ENCODE results near the gene CELSR1.
"Not testable (repeated sequence)": the region's sequence is repeated elsewhere in the genome, so short reads cannot be mapped to it uniquely, and the experiment has no call there.

Gene CELSR1

DNA sequence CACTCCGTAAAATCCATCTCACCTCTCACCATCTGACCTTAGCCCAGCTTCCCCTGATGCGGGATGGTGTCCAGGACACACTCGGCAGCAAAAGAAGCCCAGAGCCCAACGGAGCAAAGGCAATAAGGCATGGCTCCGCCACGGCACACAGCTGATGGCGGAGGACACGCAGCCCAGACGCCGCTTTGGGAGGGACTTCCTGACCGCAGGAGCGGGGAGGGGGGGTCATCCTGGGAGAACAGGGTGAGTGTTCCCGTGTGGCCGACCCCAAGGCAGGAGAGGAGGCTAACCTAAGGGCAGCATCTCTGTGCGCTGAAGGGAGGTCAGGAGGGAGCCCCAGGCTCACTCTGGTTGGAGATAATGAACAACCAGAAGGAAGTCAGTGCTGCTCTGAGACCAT, 130.6 kb downstream of the CELSR1 start:
- DNase-seq (ENCODE audit: low read depth in 2 of 3, low spot score in 1 of 3) = no peak

GRCh38 chr22:46406349-46406748, 131.1 kb downstream of the CELSR1 start:
- no peak for DNase-seq (ENCODE audit: low read depth in 2 of 3, low spot score in 1 of 3)

DNA sequence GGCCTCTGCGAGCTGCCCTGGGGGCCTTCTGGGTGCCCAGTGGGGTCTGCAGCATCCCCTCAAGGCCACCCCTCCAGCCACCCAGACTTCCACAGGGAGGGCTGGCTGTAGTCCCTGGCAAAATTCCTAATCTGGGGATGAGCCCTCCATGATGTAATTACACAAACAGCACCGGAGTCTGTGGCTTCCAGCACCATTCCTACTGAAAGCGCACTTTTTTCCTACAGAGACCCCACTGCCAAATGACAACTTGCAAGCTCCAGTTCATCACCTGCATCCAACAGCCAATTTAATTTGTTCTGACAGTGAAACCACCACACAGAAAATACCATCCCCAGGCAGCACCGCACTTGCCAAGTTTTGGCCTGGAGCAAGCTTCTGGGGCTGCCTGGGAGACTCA, 131.5 kb downstream of the CELSR1 start:
- DNase-seq (ENCODE audit: low read depth in 2 of 3, low spot score in 1 of 3) = no peak

- not testable (repeated sequence) for DNase-seq (ENCODE audit: low read depth in 2 of 3, low spot score in 1 of 3)
These were observed 133.5 kb downstream of the CELSR1 start for GRCh38 chr22:46403880-46404279.

GRCh38 chr22:46402505-46402904, 134.9 kb downstream of the CELSR1 start:
- DNase-seq (ENCODE audit: low read depth in 2 of 3, low spot score in 1 of 3) = no peak

- DNase-seq (ENCODE audit: low read depth in 2 of 3, low spot score in 1 of 3) = no peak
These were observed 136.1 kb downstream of the CELSR1 start for GRCh38 chr22:46401370-46401769.

DNA sequence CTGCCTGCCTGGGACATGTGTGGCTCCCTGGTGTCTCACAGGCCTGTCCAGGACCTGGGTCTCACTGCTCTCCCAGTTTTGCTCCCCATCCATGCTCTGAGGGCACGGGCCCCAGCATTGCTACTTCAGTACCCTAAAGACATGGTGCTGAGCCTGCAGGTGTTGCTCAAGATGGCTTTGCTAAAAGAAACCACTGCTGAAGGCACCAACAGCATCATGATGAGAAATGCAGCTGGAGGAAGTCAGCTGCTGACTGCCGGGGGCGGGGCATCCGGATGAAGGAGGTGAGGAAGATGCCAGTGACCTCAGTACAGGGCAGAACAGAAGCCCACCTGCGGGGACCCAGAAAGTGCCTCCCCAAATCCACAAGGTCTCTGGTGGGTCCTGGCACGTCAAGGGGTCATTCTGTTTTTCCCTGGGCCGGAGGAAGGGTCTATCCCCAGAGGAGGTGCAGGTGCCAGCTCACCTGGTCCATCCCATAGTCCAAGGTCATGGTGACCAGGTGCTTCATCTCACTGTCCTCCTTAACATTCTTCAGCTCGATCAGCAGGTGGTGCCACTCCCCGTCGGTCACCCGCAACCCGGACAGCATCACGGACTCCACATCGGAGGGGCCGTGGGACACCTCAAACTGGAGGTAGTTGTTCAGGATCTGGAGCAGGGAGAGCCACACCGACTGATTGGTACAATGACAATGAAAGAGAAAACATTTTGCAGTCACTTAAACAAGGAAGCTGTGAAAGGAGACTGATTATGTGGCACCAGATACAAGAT, 138.0 kb downstream of the CELSR1 start:
- no peak for DNase-seq (ENCODE audit: low read depth in 2 of 3, low spot score in 1 of 3)

GRCh38 chr22:46397951-46398350, 139.5 kb downstream of the CELSR1 start:
- DNase-seq (ENCODE audit: low read depth in 2 of 3, low spot score in 1 of 3) = no peak

- DNase-seq (ENCODE audit: low read depth in 2 of 3, low spot score in 1 of 3) = no peak
These were observed 139.9 kb downstream of the CELSR1 start for GRCh38 chr22:46397514-46397913.

- not testable (repeated sequence) for DNase-seq (ENCODE audit: low read depth in 2 of 3, low spot score in 1 of 3)
These were observed 140.4 kb downstream of the CELSR1 start for GRCh38 chr22:46397049-46397448.

GRCh38 chr22:46395145-46395544, 142.3 kb downstream of the CELSR1 start:
- no peak for DNase-seq (ENCODE audit: low read depth in 2 of 3, low spot score in 1 of 3)

- DNase-seq (ENCODE audit: low read depth in 2 of 3, low spot score in 1 of 3) = no peak
These were observed 142.8 kb downstream of the CELSR1 start for GRCh38 chr22:46394622-46395021.

- DNase-seq (ENCODE audit: low read depth in 2 of 3, low spot score in 1 of 3) = no peak
These were observed 143.5 kb downstream of the CELSR1 start for GRCh38 chr22:46393873-46394272.

- DNase-seq (ENCODE audit: low read depth in 2 of 3, low spot score in 1 of 3) = no peak
These were observed 145.1 kb downstream of the CELSR1 start for GRCh38 chr22:46392137-46392844.

DNA sequence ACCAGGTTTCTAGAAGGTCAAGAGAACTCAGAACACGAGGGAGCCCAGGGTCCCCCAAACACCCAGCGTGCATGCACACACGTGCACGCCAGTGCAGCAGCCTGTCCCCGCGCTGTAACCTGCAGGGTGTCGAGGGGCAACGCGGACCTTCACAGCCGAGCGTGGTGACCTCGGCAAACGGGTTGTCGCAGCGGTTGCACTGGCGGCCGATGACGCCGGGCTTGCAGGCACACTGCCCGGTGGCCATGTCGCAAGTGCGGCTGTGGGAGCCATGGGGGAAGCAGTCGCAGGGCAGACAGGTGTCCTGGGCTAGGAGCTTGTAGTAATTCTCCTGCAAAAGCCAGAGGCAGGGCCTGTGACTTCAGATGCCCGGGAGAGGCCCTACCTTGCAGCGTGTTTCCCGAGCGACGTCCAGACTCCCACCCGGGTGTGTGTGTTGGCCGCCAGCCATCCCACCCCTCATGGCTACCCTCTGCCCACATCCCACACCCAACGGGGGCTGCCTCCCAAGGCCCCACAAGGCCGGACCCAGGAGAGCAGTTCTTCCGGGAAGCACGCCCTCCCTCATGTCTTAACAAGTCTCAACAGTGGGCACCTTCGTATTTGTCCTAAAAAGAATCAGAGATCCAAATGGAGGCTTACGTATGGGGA, 145.8 kb downstream of the CELSR1 start:
- DNase-seq (ENCODE audit: low read depth in 2 of 3, low spot score in 1 of 3) = no peak

DNA sequence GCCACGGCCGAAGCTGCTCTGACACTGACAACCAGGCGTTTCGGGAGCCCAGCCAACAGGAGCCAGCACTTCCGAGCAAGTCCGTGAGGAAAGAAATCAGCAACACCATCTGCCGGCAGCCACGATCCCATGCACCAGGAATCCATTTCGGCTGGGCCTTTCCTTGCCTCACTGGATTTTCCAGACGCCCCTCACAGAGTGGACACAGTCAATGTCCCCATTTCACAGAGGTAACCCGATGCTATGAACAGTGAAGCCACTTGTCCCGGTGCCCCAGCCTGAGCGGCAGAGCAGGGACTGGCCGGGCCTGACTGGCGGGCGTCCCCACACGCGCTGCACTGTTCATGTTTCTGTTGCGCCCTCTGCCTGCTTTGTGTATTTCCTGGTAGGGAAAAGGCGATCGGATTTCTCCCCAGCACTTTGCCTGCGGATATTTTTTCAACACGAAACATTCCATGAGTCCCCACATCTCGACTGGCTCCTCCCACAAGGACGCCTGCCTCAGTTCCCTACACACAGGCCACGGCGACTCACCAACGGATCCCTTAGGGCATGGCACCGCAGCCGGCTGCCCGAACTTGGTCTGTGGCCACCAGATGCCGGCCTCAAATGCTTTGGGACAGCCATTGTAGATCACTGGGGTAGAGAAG, 146.6 kb downstream of the CELSR1 start:
- DNase-seq (ENCODE audit: low read depth in 2 of 3, low spot score in 1 of 3) = no peak

DNA sequence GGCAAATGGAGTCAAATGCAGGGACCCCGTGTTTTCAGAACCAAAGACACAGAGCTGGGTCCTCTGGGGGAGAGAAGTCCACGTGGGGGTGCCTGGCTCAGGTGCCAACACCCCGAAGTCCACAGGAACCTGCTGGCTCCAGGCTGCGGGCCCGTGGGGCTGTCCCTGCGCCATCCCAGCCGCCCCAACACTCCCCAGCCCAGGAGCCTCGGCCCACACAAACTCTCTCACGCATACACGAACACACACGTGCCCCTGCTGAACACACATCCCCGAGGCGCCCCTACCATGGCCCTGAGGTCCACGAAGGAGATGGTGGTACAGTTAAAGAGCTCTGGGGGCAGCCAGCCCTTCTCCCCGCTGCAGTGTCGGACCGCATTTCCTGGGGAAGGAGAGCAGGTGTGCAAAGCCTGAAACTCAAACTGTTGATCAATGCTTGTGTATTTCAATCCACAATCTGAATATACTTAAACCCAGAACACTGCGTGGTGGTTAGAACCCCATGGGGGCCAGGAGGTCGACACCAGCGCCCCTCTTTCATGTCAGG, 147.2 kb downstream of the CELSR1 start:
- no peak for DNase-seq (ENCODE audit: low read depth in 2 of 3, low spot score in 1 of 3)

DNA sequence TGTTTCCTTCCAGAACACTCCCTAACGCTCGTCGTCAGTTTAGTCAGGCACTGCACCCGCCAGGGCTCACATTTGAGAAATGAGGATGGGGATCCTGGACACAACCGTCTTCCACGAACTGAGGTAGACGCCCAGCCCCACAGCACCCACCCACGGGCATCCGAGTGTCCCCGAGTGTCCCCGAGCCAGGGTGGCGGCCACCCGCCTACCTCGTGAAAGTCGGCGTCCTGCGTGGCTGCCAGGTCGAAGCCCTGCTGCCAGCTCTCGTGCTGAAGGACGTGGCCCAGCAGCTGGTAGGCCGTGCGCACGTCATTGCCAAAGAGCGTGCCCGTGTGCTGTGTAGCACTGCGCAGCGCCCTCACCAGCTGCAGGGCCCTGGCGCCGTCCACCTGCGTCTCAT, 148.3 kb downstream of the CELSR1 start:
- no peak for DNase-seq (ENCODE audit: low read depth in 2 of 3, low spot score in 1 of 3)

DNA sequence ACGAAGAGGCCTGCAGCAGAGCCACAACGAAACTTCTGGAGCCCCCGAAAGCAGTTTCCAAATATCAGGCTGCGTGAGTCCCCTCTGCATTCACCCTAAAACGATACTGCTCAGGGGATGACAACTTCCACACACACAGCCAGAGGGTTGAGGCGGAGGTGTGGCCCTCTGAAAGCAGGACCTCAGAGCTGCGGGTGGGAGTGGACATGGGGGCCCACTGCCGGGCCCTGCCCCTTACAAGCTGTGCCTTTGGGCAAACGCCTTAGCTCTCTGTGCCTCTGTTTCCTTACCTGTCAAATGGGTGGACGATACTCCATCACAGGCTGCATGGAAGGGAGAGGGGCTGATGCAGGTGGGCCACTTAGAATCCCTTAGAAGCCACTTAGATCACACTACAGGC, 148.8 kb downstream of the CELSR1 start:
- no peak for DNase-seq (ENCODE audit: low read depth in 2 of 3, low spot score in 1 of 3)

GRCh38 chr22:46387748-46388147, 149.7 kb downstream of the CELSR1 start:
- DNase-seq (ENCODE audit: low read depth in 2 of 3, low spot score in 1 of 3) = no peak

DNA sequence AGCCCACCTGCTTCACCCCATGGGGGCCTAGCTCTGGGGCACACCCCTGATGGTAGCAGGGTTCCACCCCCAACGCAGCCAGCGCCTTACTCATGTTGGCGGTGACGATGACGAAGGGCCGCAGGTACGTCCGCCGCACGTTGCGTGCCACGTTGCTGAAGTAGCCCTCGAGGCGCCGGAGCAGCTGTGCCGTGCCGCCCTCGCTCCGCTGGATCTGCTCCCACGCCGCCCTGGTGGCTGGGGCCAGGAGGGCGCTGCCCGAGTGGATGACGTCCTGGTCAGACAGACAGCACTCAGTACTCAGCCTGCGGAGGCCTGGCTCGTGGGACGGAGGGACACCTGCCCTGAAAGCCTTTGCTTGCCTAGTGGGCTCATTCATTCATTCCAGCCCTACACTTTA, 151.1 kb downstream of the CELSR1 start:
- no peak for DNase-seq (ENCODE audit: low read depth in 2 of 3, low spot score in 1 of 3)

Data from stimulated activated CD4-positive, alpha-beta T cell treated with anti-CD3 and anti-CD28 coated beads, Interleukin-12 subunit alpha, Interleukin-12 subunit beta, amount 100 ng/mL, for 48 hours (primary cell).